GF-D8 (cell line): Measurements from ENCODE around the gene STAT5B.
A peak's percentile ranks its signal among the peaks of the same experiment; 100 is the strongest.

Source experiments
- DNase-seq: peaks from one replicate; lab custom pipeline; 2025; lab: John Stamatoyannopoulos, UW

Gene STAT5B

GRCh38 chr17:42284566-42284965, 8.4 kb upstream of the STAT5B start:
- DNase-seq = no peak

GRCh38 chr17:42284024-42284369, 7.8 kb upstream of the STAT5B start:
- no peak for DNase-seq

- no peak for DNase-seq
These were observed 7.2 kb upstream of the STAT5B start for GRCh38 chr17:42283241-42284023.

- no peak for DNase-seq
These were observed 6.4 kb upstream of the STAT5B start for GRCh38 chr17:42282478-42283080.

GRCh38 chr17:42281571-42282096, 5.4 kb upstream of the STAT5B start:
- DNase-seq = no peak

GRCh38 chr17:42279776-42280630, 3.8 kb upstream of the STAT5B start:
- DNase-seq = no peak

- DNase-seq = no peak
These were observed 1.1 kb upstream of the STAT5B start for GRCh38 chr17:42277342-42277712.

- peak; percentile 30 for DNase-seq
These were observed 584 bp upstream of the STAT5B start for GRCh38 chr17:42276609-42277341.

GRCh38 chr17:42275527-42276358, 448 bp downstream of the STAT5B start:
- no peak for DNase-seq

- no peak for DNase-seq
These were observed 1.2 kb downstream of the STAT5B start for GRCh38 chr17:42274812-42275526.

GRCh38 chr17:42274253-42274542, 2.0 kb downstream of the STAT5B start:
- no peak for DNase-seq

- DNase-seq = peak; percentile 31
These were observed 2.5 kb downstream of the STAT5B start for GRCh38 chr17:42273474-42274252.

GRCh38 chr17:42272162-42272907, 3.9 kb downstream of the STAT5B start:
- DNase-seq = no peak

GRCh38 chr17:42271779-42272035, 4.5 kb downstream of the STAT5B start:
- DNase-seq = no peak

GRCh38 chr17:42271006-42271778, 5.0 kb downstream of the STAT5B start:
- no peak for DNase-seq

- no peak for DNase-seq
These were observed 5.6 kb downstream of the STAT5B start for GRCh38 chr17:42270596-42270995.

- no peak for DNase-seq
These were observed 6.0 kb downstream of the STAT5B start for GRCh38 chr17:42270170-42270535.

GRCh38 chr17:42268236-42268635, 8.0 kb downstream of the STAT5B start:
- no peak for DNase-seq
